SK-N-MC (cell line): ENCODE measurements around the gene NR2C2.

Experiments
- EZH2 ChIP-seq: fragments of 200-600 bp; sonication (generic); IDR thresholded peaks from one replicate; pipeline ENCODE4 v1.6.1; 2017; ENCODE audit warnings: antibody characterized with exemption
- FOXP2 ChIP-seq: optimal IDR thresholded peaks from 2 replicates; pipeline ENCODE3; 2011; ENCODE audit warnings: mild to moderate bottlenecking, moderate library complexity; ENCODE audit not compliant: insufficient read depth; ENCODE audit errors: extremely low read length, control extremely low read depth

DNA sequence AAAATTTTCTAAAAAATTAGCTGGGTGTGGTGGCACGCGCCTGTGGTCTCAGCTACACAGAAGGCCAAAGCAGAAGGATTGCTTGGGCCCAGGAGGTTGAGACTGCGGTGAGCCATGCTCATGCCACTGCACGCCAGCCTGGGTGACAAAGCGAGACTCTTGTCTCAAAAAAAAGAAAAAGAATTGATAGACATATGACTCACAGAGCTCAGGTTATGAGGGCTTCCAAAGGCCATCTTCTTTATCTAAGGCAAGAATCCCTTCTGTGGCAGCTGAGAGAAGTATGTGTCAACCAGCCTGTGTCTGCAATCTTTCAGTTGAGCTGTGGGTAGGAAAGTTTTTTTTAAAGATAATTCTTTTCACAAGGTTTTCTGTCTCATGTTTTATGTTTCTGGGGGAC lies 63.8 kb downstream of the NR2C2 start:
- TF ChIP-seq EZH2: no peak
- no peak for TF ChIP-seq FOXP2
